Ishikawa (cell line): ENCODE results near the gene HAPLN3.

Source experiments
- CEBPB ChIP-seq: IDR thresholded peaks from 2 replicates; pipeline ENCODE4 v1.6.1; 2012
- CREB1 ChIP-seq: IDR thresholded peaks from 2 replicates; pipeline ENCODE4 v1.6.1; 2012; ENCODE audit warnings: low read depth
- EGR1 ChIP-seq: IDR thresholded peaks from 2 replicates; pipeline ENCODE4 v1.6.1; 2012
- EP300 ChIP-seq: IDR thresholded peaks from 2 replicates; pipeline ENCODE4 v1.6.1; 2012; ENCODE audit warnings: borderline replicate concordance
- FOXM1 ChIP-seq: IDR thresholded peaks from 2 replicates; pipeline ENCODE4 v1.6.1; 2012; ENCODE audit warnings: low read depth, borderline replicate concordance
- MAX ChIP-seq: IDR thresholded peaks from 2 replicates; pipeline ENCODE4 v1.6.1; 2012
- NFIC ChIP-seq: IDR thresholded peaks from 2 replicates; pipeline ENCODE4 v1.6.1; 2012
- RAD21 ChIP-seq: IDR thresholded peaks from 2 replicates; pipeline ENCODE4 v1.6.1; 2012; ENCODE audit warnings: low read depth
- REST ChIP-seq: IDR thresholded peaks from 2 replicates; pipeline ENCODE4 v1.6.1; 2012; ENCODE audit warnings: low read depth, mild to moderate bottlenecking
- TAF1 ChIP-seq: IDR thresholded peaks from 2 replicates; pipeline ENCODE4 v1.6.1; 2012; ENCODE audit warnings: low read depth, mild to moderate bottlenecking
- TCF12 ChIP-seq: IDR thresholded peaks from 2 replicates; pipeline ENCODE4 v1.6.1; 2012; ENCODE audit warnings: low read depth
- TEAD4 ChIP-seq: IDR thresholded peaks from 2 replicates; pipeline ENCODE4 v1.6.1; 2012
- USF1 ChIP-seq: IDR thresholded peaks from 2 replicates; pipeline ENCODE4 v1.6.1; 2012
- YY1 ChIP-seq: IDR thresholded peaks from 2 replicates; pipeline ENCODE4 v1.6.1; 2012; ENCODE audit warnings: low read depth
- ZBTB7A ChIP-seq: IDR thresholded peaks from 2 replicates; pipeline ENCODE4 v1.6.1; 2012; ENCODE audit warnings: low read depth

Gene HAPLN3

GRCh38 chr15:88839961-88840360, 55.4 kb downstream of the HAPLN3 start:
- TF ChIP-seq TEAD4, result no peak
- TF ChIP-seq TCF12, result no peak

- no peak for TF ChIP-seq MAX
- TF ChIP-seq EP300, result no peak
- TF ChIP-seq RAD21, result no peak
- no peak for TF ChIP-seq EGR1
- no peak for TF ChIP-seq TCF12
- no peak for TF ChIP-seq NFIC
- TF ChIP-seq YY1, result no peak
- TF ChIP-seq FOXM1, result no peak
- no peak for TF ChIP-seq USF1
- TF ChIP-seq TAF1, result no peak
- TF ChIP-seq TEAD4, result no peak
These were observed 56.2 kb downstream of the HAPLN3 start for GRCh38 chr15:88839146-88839545.

GRCh38 chr15:88838667-88839066, 56.7 kb downstream of the HAPLN3 start:
- TF ChIP-seq RAD21 (0 out of 2 replicates have a peak, but pooled peaks have one; percentile 5), TCF12 (no peak), USF1 (no peak)

- TF ChIP-seq USF1 (no peak), MAX (no peak), FOXM1 (no peak), EGR1 (no peak), CEBPB (no peak), YY1 (no peak), REST (no peak), TEAD4 (no peak), ZBTB7A (no peak)
These were observed 59.7 kb downstream of the HAPLN3 start for GRCh38 chr15:88835646-88836045.

- no peak for TF ChIP-seq NFIC
- no peak for TF ChIP-seq CEBPB
- no peak for TF ChIP-seq TEAD4
- no peak for TF ChIP-seq TCF12
- no peak for TF ChIP-seq MAX
- no peak for TF ChIP-seq FOXM1
- TF ChIP-seq YY1, result no peak
- no peak for TF ChIP-seq CREB1
- TF ChIP-seq REST, result no peak
- TF ChIP-seq RAD21, result no peak
- TF ChIP-seq EP300, result no peak
- no peak for TF ChIP-seq USF1
- no peak for TF ChIP-seq EGR1
- no peak for TF ChIP-seq ZBTB7A
- no peak for TF ChIP-seq TAF1
These were observed 60.2 kb downstream of the HAPLN3 start for GRCh38 chr15:88835119-88835518.
